Stimulated activated CD4-positive, alpha-beta T cell treated with anti-CD3 and anti-CD28 coated beads, Interleukin-12 subunit alpha, Interleukin-12 subunit beta, amount 100 ng/mL, for 24 hours (primary cell): ENCODE data around the gene UBN1.
"Not testable (repeated sequence)": the region's sequence is repeated elsewhere in the genome, so short reads cannot be mapped to it uniquely, and the experiment has no call there.

Experiments
- DNase-seq, 2 experiments: peaks; one replicate each; pipeline ENCODE4 v3.0.0-alpha.2; 2020; ENCODE audit warnings: low read depth in 2 of 2

Gene UBN1

DNA sequence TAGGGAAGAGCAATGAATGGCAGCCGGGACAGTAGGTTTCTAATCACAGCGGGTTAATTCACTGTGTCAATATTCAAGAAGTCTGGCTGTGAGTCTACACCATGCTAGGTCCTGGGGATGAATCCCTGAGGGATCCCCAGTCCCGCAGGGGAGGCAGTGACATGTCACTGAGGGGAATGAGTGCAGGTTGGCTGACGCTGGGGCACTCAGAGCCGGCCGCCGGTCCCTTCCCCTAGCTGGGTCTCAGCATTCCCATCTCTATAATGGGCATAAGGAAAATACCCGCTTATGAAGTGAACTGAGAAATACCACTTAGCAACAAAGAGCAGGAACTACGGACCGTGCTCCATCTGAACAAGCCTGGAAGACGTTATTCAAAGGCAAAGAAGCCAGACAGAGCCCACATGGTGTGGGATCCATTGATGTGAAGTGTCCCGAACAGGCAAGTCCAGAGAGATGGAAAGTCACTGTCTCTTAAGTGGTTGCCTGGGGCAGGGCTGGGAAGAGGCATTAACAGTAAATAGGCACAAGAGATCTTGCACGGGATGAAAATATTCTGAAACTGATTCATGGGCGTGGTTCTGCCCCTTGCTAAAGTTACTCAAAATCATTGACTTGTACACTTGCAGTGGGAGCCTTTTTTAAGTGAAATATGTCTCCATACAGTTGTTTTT is 57.8 kb downstream of the UBN1 start:
- no peak for DNase-seq

GRCh38 chr16:4908854-4909401 is 61.6 kb downstream of the UBN1 start:
- no peak for DNase-seq

- no peak for DNase-seq
Measured at GRCh38 chr16:4909825-4910224, 62.5 kb downstream of the UBN1 start.

GRCh38 chr16:4910828-4911227 is 63.5 kb downstream of the UBN1 start:
- DNase-seq = no peak

- no peak for DNase-seq
Measured at GRCh38 chr16:4911970-4912386, 64.7 kb downstream of the UBN1 start.

DNA sequence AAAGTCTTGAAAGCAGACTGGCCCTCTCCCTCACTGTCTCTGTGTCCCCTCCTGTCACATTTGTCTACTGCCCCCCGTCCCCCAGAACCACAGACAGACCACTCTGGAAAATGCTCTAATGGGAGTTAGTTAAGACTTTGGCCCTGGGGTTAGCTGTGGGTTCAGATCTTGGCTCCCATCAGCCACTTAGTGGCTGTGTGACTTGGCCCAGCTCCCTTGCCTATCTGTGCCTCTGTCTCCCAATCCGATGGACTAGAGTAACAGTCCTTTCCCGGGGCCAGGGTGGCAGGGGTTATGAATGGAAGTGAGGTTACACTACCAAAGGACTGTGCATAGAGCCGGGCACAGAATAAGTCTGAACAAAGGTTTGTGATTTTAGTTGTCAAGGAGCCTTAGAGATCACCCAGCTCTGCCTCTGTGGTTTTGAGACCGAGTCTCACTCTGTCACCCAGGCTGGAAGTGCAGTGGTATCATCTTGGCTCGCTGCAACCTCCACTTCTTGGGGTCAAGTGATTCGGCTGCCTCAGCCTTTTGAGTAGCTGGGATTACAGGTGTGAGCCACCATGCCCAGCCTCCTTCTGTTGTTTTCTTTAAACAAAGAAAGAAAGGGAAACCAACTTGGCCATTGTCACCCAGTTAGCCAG is 66.0 kb downstream of the UBN1 start:
- no peak for DNase-seq

GRCh38 chr16:4913774-4914525 is 66.7 kb downstream of the UBN1 start:
- DNase-seq = no peak

GRCh38 chr16:4914528-4915225 is 67.4 kb downstream of the UBN1 start:
- DNase-seq = no peak

DNA sequence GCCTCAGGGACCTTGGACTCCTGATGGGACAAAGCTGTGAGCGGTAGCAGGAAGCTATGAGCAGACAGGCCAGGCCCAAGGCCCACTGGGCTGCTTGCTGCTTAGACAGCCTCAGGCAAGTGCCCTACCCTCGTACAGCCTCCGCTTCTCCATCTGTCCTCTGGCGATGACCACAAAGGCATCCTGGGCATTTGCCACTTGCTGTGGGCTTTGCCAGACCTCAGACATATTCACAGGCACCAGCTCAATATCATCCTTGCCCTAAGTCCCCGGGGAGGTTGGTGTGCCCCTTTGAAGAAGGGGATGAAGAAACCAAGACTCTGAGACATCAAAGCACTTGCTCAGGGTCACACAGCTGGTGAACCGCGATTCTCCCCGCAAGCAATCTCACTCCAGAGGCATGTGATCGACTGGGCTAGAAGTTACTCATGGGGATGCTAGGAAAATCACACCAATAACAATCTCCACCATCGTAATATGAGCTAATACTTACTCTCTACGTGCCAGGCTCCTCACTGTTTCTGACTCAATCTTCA is 68.0 kb downstream of the UBN1 start:
- DNase-seq = no peak

- no peak for DNase-seq
Measured at GRCh38 chr16:4917117-4917516, 69.8 kb downstream of the UBN1 start.

GRCh38 chr16:4918781-4919251 is 71.5 kb downstream of the UBN1 start:
- no peak for DNase-seq

DNA sequence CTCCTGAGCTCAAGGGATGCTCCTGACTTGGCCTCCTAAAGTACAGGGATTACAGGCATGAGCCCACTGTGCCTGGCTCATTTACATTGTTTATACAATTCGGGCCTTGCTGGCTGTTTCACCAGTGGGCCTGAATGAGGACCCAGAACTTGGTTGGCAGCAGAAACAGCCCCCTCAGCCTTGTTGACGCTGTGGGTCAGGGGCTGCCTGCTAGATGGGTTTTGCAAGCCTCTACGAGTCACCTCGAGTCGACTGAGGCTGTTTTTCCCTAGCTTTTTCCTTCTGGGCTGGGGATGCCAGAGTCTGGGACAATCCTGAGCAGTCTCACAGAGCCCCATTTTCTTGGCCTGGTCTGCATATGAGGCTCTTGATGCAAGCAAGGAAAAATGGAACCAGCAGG is 73.5 kb downstream of the UBN1 start:
- no peak for DNase-seq

DNA sequence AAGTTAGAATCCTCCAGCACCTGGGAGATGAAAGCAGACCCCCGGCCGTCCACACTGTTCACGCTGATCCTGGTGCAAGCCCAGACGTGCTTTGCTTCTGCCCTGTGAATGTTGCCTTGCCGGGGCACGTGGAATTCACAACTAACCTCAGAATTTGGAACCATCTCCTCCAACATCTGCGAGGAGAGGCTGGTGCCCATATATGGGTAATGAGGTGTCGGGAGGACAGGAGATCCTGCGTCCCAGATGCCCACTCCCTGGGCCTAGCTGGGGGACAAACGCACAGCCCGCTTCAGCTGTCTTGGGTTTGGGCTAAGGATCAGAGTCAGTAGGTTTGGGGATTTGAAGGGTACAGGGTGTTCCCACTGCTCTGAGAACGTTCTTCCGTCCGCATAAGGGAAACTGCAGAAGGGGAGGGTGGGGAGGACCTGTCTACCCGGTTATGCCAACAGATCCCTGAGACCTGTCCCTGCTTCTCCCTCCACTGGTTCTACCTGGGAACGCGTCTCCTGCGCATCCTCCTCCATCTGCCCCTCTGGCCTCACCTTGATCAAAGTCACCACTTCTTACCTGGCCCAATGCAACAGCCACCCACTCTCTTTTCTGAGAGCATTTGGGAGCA is 75.6 kb downstream of the UBN1 start:
- DNase-seq = no peak

GRCh38 chr16:4923853-4924252 is 76.6 kb downstream of the UBN1 start:
- no peak for DNase-seq

DNA sequence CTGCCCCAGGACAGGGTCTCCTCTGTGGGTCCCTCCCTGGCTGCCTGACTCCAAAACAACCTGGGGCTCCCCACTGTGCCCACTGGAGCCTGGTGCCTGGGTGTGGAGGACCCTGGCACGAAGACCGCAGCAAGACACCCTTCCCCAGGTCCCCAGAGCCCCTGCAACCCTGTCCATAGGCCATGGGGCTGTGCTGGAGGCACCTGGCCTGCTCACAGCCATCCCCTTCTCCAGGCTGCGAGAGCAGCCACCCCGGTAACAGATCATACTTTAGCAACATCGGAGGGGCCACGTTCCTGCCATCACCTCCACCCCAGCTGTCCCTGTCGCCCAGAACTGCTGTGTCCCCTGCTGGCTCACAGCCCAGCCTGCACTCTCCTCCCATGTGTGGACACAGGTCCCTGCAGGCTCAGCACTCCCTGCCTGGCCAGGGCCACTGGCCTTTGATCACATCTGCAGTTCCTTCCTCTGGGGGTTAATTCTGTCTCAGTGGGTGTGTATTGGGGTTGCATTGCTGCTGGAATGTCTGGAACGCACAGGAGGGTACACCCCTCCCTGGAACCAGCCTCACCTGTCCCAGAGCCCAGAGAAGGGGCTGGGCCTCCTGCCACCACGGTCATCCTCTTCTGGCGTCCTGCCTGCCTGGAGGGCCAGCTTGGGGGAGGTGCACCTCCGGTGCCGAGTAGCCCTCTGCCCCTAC is 77.5 kb downstream of the UBN1 start:
- DNase-seq = no peak

- no peak for DNase-seq
Measured at GRCh38 chr16:4925293-4925607, 78.0 kb downstream of the UBN1 start.

- DNase-seq = no peak
Measured at GRCh38 chr16:4925791-4926190, 78.5 kb downstream of the UBN1 start.

GRCh38 chr16:4926928-4927327 is 79.6 kb downstream of the UBN1 start:
- DNase-seq = no peak

- DNase-seq = no peak
Measured at GRCh38 chr16:4927661-4928060, 80.4 kb downstream of the UBN1 start.

GRCh38 chr16:4928227-4928626 is 80.9 kb downstream of the UBN1 start:
- no peak for DNase-seq

DNA sequence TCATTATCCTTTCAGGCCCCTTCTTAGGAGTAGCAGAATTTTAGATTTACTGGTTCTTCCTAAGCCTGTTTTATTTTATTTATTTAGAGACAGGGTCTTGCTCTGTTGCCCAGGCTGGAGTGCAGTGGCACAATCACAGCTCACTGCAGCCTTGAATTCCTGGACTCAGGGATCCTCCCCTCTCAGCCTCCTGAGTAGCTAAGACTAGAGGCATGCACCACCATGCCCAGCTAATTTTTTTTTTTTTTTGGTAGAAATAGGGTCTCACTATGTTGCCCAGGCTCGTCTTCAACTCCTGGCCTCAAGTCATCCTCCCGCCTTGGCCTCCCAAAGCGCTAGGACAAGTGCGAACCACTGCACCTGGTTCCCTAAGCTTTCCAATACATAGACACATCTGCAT is 82.3 kb downstream of the UBN1 start:
- DNase-seq = not testable (repeated sequence)
